HG02943 (cell line): ENCODE measurements around the gene IFNLR1.
"Not testable (repeated sequence)": the region's sequence is repeated elsewhere in the genome, so short reads cannot be mapped to it uniquely, and the experiment has no call there.

Experiments used
- ATAC-seq: cut with Tn5 transposase; IDR thresholded peaks from one replicate; pipeline ENCODE4 v1.9.1; 2021; ENCODE audit warnings: mild to moderate bottlenecking, low read depth, moderate library complexity; ENCODE audit not compliant: unreplicated experiment

Gene IFNLR1

DNA sequence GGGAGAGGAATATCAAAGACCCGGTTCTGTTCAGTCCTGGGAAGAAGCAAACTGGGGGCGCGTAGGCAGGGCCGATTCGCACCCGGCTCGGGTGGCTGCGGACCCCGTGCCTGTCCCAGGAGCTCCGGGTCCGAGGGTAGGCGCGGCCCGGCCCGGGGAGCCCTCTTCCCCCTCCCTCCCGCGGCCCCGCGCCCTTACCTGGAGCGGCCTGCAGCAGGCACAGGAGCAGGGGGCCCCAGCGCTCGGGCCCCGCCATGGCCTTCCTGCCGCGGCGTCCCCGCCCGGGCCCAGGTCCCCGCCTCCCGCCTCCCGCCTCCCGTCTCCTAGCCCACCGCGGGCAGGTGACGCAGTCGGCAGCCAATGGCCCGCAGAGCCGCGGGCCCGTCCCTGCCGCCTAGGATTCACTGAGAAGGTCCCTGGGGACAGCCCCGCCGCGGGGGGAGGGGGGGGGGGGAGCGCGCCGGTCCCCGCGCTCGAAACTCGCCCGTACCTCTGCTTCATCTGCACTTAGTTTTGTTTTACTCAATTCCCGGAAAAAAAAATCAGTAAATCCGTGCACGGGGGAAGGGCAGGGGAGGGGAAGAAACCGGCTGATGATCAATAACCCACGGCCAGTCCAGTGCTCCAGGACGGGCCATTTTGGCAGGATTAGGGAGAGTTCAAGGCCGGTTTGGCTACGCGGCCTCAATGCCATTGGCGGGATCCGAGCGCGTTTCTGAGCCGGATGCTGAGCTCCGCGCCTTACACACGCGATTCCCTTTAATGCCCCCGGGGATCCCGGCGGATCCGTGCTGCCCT lies at the start of gene IFNLR1:
Gene IFNLR1 (minus strand): TSS at position 297 of the 798 bp plus-strand sequence. CDS start 41 bp downstream, at position 256.
- ATAC-seq = no peak

DNA sequence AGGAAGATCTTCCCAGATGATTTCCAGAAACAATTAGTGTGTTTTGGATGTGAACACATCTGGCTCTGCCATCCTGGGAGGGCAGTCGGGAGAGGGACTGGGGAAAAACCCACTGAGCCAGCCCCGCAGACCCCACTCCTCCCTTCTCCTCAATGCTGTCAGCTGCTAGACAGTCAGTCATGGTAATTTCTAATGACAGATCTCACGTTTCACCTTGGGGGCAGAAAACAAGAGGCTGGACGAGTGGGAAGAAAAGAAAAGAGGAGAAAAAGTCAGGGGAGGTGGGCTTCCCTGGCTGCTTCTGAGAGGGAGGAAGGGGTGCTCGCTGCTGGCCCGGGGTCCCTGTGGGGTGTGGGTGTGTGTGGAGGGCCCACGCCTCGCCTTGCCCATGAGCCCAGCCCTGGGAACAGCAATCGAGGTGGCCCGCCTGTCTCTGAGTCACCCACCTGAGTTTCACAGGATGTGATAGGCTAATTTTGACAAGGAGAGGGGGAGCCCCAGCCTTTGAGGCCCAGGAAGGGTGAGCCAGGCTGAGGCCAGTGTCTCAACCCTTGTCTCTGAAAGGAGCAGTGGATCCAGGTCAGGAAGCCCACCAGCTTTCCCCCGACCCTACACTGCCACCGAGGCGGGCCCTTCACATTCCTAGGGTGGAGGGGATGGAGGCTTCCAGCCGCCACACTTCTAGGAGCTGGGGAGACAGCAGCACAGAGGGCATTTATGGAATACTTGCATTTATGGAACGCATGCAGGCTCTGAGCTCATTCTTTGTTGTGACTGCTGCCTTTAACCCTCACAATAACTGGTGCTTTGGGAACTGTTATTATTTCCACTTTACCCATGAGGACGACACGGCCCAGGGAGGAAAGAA lies 49.1 kb upstream of the IFNLR1 start:
- no peak for ATAC-seq

DNA sequence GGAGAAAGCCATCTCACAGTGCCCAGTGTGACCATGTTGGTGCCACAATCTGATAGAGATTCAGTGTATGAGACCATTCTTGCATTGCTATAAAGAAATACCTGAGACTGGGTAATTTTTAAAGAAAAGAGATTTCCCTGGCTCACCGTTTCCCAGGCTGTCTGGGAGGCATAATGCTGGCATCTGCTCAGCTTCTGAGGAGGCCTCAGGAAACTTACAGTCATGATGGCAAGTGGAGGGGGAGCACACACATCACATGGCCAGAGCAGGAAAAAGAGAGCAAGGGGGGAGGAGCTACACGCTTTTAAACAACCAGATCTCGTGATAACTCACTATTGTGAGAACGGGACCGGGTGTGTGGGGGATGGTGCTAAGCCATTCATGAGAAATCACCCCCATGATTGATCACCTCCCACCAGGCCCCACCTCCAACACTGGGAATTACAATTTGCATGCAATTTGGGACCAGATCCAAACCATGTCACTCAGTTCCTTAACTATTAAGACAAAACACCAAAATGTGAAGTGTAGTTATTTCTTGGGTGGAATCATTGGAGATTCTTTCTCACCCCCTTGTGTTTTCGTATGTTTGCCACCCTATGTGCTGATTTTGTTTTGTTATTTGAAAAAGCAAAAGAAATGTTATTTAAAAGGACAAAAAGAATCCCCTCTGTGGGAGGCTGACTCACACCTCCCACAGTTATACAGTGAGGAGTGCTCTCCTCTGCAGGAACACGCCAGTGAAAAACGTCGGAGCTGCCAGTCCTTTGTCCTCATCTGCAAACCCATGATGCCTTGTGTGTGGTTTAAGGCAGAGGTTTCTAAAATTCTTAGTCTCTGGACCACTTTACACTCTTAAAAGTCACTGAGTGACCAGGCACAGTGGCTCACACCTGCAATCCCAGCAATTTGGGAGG lies 46.9 kb upstream of the IFNLR1 start:
- no peak for ATAC-seq

DNA sequence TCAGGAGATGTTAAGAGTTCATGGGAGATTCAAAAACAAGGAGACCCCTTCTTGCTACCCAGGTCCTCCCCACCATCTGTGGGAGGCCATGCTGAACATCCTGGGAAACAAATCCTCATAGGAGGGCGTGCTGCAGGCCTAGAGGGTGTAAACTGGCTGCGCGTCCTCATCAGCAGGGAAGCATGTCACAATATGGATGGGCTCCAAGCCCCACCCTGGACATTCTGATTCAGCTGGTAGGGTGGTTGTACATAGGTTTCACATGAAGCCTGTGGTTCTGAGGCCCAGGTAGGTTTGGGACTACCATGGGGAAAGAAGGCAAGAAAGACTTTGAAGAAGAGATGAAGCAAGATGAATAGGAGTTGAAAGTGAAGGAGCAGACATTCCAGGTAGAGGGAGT lies 44.6 kb upstream of the IFNLR1 start:
- no peak for ATAC-seq

DNA sequence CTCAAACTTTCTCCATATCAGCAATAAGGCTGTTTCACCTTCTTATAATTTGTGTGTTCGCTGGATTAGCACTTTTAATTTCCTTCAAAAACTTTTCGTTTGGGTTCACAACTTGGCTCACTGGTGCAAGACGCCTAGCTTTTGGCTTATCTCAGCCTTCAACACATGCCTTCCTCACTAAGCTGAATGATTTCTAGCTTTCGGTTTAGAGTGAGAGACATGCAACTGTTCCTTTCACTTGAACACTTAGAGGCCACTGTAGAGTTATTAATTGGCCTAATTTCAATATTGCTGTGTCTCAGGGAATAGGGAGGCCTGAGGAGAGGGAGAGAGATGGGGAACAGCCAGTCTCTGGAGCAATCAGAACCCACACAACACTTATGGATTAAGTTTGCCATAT lies 41.2 kb upstream of the IFNLR1 start:
- ATAC-seq = no peak

DNA sequence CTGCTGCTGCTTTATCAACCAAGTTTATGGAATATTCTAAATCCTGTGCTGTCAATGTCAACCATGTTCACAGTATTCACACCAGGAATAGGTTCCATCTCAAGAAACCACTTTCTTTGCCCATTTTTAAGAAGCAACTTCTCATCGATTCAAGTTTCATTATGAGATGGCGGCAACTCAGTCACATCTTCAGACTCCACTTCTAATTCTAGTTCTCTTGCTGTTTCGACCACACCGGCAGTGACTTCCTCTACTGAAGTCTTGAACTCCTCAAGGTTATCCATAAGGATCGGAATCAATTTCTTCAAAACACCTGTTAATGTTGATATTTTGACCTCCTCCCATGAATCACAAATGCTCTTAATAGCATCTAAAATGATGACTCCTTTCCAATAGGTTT lies 39.7 kb upstream of the IFNLR1 start:
- no peak for ATAC-seq

DNA sequence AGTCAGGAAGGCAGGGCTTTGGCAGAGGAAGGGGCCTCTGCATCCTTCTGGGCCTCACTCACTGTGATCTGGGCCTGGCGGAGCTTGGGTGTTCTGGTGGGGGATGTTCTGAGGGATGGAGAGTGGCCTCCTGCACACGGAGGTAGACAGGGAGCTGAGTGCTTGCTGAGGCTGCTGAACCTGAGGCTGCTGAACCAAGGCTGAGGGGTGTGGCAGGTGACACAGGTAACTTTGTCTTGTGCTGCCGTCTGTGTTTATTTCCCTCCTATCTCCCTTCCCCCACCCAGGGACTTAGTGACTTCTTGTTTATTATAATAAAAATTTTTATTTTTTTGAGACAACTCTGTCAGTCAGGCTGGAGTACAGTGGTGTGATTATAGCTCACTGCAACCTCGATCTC lies 37.7 kb upstream of the IFNLR1 start:
- no peak for ATAC-seq

DNA sequence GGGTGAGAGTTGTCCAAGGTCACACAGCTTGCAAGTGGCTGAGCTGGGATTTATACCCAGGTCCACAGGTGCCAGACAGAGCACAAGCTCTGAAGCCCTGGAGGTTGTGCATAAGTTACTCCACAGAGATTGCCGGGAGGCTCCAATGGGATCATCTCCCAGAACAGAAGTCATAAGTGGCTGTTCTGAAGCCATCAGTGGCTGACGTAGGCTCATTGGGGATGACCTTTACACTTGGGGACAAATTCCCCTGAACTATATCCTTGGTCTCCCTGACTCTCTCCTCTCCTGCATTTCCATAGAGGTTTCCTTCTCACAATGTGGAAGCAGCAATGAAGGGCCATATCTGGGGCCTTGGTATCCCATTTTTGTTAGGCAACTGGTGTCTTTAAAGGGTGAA lies 37.0 kb upstream of the IFNLR1 start:
- no peak for ATAC-seq

DNA sequence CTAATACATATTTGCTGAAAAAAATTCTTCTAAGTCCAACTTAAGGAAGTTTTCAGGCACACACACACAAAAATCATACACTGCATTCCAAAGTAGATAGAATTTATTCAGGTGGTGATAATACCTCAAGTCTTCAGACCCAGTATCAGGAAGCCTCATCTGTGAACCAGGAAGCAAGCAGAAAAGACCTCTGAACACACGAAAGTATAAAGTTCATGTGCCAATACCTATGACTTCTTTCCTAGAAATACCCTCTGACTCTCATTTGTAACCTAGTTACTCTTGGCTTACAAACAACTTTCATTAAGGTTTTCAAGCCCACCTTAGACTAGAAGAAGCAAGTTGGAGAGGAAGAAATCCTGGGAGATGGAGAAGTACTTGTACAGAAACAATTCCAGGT lies 35.7 kb upstream of the IFNLR1 start:
- no peak for ATAC-seq

DNA sequence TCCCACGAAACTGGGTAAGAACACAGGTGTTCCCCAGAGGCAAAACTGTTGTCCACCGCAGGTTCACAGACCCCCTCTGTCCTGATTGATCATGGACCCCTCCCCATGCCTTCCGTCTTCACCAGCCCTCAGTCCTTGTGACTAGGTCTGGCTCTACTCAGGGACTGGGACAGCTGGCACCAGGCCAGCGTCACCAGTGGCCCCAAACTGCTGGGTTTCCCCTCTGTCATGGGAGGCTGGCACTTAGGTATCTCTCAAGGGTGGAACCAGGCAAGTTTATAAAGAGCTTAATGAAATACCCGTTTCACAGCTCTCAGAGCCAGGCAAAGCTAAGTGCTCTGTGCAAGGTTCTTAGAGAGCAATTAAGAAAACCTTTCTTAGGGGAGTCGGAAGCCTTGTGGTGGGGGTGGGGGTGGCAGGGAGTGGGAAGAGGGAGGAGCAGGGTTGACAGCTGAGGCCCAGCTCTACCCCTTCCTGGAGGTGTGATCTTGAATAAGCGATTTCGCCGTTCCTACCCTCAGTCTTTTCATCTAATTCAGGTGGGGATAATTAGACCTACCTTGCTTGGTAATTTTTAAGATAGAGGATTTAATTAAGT lies 35.0 kb upstream of the IFNLR1 start:
- no peak for ATAC-seq

DNA sequence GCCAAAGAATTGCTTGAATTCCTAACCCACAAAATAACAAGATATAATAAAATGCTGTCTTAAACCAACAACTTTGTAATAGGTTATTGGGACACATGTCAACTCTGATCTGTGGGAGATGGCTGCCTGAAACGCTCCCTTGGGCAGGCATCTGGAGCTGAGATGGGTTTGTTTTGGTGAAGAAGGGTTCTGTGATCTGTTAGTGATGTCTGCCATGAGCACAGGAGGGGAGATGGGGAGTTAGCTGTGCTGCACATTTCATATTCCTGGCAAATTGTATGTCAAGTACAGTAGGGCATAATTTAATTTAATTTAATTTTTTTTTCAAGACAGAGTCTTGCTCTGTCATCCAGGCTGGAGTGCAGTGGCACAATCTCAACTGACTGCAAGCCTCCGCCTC lies 34.2 kb upstream of the IFNLR1 start:
- ATAC-seq = no peak

DNA sequence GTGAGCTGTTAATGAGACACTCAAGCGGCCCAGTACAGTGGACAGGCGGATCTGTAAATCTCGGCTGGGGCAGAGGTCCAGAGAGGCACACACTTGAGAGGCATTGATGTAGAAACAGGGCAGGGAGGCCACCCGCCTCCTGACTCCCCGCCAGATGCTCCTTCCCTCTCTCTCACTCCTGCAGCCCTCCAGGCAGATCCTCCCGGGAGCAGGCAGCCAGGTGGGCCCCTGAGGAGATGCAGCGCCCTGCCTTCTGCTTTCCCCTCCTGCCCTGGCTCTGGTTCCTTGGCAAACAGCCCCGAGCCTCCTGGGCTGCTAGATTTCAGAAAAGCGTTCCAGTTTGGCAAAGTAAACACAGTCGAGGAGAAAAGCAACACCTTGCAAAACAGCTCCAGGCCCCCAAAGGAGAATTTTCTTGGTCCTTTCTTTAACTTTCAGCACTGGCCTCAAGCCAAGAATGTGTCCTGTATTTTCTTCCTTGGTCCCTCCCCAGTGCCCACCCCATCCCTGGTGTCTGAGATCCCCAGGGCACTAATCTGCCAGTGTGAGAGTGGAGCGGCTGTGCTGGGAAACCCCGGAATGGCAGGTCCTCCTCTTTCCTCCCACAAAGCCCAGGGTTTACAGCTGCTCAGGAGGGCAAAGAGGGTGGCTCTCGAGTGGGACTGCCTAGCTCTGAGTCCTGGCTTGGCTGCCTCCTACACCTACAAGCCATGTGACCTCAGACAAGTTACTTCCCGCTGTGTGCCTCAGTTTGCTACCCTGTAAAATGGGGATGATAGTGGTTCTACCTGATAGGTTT lies 29.4 kb upstream of the IFNLR1 start:
- ATAC-seq = no peak

DNA sequence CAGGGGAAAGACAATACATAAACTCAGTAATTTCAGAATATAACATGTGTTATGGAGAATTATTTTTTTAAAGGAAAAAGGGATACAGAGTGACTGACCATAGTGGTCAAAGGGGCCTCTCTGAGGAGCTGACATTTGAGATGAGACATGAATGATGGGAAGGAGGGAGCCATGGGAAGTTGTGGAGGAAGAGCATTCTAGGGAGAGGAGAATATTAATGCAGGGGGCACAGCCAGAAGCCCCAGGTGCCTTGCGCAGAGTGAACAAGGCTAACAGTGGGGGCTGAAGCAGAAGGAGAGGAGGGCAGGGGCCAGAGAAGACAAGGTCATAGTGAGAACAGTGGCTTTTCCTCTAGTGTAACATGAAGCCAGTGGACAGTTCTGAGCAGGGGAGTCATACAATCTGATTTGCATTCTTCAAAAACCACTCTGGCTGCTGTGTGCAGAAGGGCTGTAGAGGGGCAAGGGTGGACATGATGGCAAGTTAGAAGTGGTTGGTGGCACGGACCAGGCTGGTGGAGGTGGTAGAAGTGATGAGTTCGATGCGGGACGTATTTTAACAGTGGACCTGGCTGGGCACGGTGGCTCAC lies 28.2 kb upstream of the IFNLR1 start:
- no peak for ATAC-seq

DNA sequence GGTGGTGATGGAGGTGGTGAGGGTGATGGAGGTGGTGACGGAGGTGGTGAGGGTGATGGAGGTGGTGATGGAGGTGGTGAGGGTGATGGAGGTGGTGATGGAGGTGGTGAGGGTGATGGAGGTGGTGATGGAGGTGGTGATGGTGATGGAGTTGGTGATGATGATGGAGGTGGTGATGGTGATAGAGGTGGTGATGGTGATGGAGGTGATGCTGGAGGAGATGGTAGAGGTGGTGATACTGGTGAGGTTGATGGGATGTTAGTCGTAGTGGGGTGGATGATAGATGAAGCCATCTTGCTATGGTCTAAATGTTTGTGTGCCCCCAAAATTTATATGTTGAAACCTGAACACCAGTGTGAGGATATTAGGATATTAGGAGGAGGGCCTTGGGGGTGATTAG lies 25.3 kb upstream of the IFNLR1 start:
- no peak for ATAC-seq

DNA sequence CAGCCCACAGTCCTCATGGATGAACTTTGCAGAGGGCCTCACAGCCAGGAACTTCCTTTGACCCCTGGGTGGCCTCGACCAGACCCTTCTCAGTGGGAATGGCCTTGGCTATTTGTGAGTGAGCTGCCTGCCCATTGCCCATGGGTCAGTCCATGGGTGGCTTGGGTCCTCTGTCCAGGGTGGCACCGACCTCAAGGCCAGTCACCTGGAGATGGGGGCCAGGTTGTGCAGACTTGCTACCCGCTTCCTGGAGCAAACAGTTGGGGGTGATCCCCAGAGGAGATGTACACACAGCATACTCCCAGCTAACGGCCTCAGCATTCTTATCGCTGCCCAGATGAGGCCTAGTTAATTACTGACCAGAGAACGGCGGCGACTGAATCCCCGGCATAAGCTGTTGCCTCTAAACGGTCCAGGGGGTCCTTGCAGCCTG lies 23.1 kb upstream of the IFNLR1 start:
- ATAC-seq = no peak

DNA sequence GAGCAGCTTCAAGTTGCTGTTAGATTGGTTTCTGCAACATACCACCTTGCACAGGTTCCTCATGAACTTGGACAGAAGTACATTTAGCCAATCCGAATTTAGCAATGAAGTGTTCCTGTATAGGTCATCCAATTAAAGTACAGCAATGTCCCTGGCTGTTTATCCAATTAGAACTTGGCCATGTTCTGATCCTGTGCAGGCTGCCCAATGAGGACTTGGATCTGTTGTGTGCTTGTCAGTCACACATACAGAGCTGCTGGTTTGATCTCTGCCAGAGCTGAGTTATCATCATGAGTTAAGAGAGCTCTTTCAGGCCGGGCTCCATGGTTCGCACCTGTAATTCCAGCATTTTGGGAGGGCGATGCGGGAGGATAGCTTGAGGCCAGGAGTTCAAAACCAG lies 22.0 kb upstream of the IFNLR1 start:
- no peak for ATAC-seq

DNA sequence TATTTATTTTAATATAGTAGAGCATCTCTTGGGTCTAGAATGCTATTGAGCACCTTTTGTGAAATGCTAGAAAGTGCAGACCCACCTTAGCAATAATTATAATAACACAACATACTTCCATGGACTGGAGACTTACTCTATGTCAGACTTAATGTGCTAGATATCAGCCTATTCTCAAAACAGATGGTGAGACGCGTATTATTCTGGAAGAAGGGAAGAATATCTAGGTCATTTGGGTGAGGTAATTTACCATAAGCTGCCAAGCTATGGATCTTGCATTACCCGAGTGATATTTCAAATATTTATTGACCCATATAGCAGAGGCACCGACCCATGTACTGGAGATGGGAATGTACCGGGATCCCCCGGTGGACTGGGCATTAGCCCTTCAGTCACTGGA lies 20.6 kb upstream of the IFNLR1 start:
- no peak for ATAC-seq

DNA sequence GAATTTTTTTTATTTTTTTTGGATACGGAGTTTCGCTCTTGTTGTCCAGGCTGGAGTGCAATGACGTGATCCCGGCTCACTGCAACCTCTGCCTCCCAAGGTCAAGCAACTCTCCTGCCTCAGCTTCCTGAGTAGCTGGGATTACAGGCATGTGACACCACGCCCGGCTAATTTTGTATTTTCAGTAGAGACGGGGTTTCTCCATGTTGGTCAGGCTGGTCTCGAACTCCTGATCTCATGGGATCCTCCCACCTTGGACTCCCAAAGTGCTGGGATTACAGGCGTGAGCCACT lies 20.3 kb upstream of the IFNLR1 start:
- ATAC-seq = not testable (repeated sequence)
